DOHH2 (cell line): ENCODE data around the gene MRPL49.
A peak's percentile ranks its signal among the peaks of the same experiment; 100 is the strongest.

ENCODE experiments used
- H3F3A ChIP-seq: fragments of 200-600 bp; sonication (generic), shearing (Covaris generic); 2 replicates; pipeline ENCODE4 v1.6.0; 2016; ENCODE audit warnings: antibody characterized with exemption, mild to moderate bottlenecking; ENCODE audit not compliant: control insufficient read depth, insufficient read depth
- H3K27ac ChIP-seq: fragments of 200-600 bp; sonication (generic); 2 replicates; pipeline ENCODE4 v1.5.1; 2014; ENCODE audit warnings: low read depth, mild to moderate bottlenecking, low read length, moderate library complexity
- H3K27me3 ChIP-seq: fragments of 200-600 bp; sonication (generic); 2 replicates; pipeline ENCODE4 v1.6.1; 2014; ENCODE audit warnings: mild to moderate bottlenecking, low read length, mixed read lengths; ENCODE audit not compliant: control insufficient read depth
- H3K36me3 ChIP-seq: fragments of 200-600 bp; sonication (generic); 2 replicates; pipeline ENCODE4 v1.6.1; 2014; ENCODE audit warnings: mild to moderate bottlenecking, low read length, moderate library complexity, mixed read lengths; ENCODE audit not compliant: control insufficient read depth
- H3K4me1 ChIP-seq: fragments of 200-600 bp; sonication (generic); 2 replicates; pipeline ENCODE4 v1.6.1; 2014; ENCODE audit warnings: mild to moderate bottlenecking, low read length, mixed read lengths; ENCODE audit not compliant: control insufficient read depth
- H3K4me2 ChIP-seq: fragments of 200-600 bp; sonication (generic); 2 replicates; pipeline ENCODE4 v1.6.0; 2014; ENCODE audit warnings: mild to moderate bottlenecking, low read length, moderate library complexity
- H3K4me3 ChIP-seq: fragments of 200-600 bp; sonication (generic); 2 replicates; pipeline ENCODE4 v1.5.1; 2014; ENCODE audit warnings: mild to moderate bottlenecking, low read length, mixed read lengths
- H3K79me2 ChIP-seq: fragments of 200-600 bp; sonication (generic); 2 replicates; pipeline ENCODE4 v1.6.1; 2014; ENCODE audit warnings: mild to moderate bottlenecking, low read length, mixed read lengths; ENCODE audit not compliant: control insufficient read depth
- H3K9me2 ChIP-seq: fragments of 200-600 bp; sonication (generic); replicated peaks from 2 replicates; pipeline ENCODE4 v1.6.1; 2014; ENCODE audit warnings: mild to moderate bottlenecking, low read length, mixed read lengths; ENCODE audit not compliant: control insufficient read depth
- H3K9me3 ChIP-seq: fragments of 200-600 bp; sonication (generic); 2 replicates; pipeline ENCODE4 v1.6.1; 2014; ENCODE audit warnings: antibody characterized with exemption, low read length, mixed read lengths; ENCODE audit not compliant: control insufficient read depth, insufficient read depth
- H4K20me1 ChIP-seq: fragments of 200-600 bp; sonication (generic); 2 replicates; pipeline ENCODE4 v1.6.0; 2014; ENCODE audit warnings: low read depth, mild to moderate bottlenecking, antibody characterized with exemption, low read length, moderate library complexity; ENCODE audit not compliant: control insufficient read depth, insufficient read depth
- EZH2phosphoT487 ChIP-seq: fragments of 200-600 bp; sonication (generic); IDR thresholded peaks from 2 replicates; pipeline ENCODE4 v1.6.1; 2017; ENCODE audit warnings: borderline replicate concordance, mild to moderate bottlenecking, antibody characterized with exemption, low read length, moderate library complexity, mixed read lengths
- TF ChIP-seq, protein P1 (sequence below): fragments of 200-600 bp; sonication (generic); IDR thresholded peaks from one replicate; pipeline ENCODE4 v1.5.1; 2014; ENCODE audit warnings: antibody characterized with exemption, mild to moderate bottlenecking, low read depth, low read length; ENCODE audit not compliant: poor library complexity, severe bottlenecking

Gene MRPL49

GRCh38 chr11:65119670-65119995 lies 2.5 kb upstream of the MRPL49 start:
- TF ChIP-seq, protein P1, sequence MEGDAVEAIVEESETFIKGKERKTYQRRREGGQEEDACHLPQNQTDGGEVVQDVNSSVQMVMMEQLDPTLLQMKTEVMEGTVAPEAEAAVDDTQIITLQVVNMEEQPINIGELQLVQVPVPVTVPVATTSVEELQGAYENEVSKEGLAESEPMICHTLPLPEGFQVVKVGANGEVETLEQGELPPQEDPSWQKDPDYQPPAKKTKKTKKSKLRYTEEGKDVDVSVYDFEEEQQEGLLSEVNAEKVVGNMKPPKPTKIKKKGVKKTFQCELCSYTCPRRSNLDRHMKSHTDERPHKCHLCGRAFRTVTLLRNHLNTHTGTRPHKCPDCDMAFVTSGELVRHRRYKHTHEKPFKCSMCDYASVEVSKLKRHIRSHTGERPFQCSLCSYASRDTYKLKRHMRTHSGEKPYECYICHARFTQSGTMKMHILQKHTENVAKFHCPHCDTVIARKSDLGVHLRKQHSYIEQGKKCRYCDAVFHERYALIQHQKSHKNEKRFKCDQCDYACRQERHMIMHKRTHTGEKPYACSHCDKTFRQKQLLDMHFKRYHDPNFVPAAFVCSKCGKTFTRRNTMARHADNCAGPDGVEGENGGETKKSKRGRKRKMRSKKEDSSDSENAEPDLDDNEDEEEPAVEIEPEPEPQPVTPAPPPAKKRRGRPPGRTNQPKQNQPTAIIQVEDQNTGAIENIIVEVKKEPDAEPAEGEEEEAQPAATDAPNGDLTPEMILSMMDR = no peak
- TF ChIP-seq EZH2phosphoT487 = no peak
- H3K79me2 ChIP-seq = peaks cover 82% of the 10 kb centered on the region
- H3K36me3 ChIP-seq = peaks cover 85% of the 10 kb centered on the region
- H4K20me1 ChIP-seq = peaks cover 3% of the 10 kb centered on the region; the same call in 1 of the 2 replicates
- peaks cover 40% of the 10 kb centered on the region for H3F3A ChIP-seq
- H3K27me3 ChIP-seq = no peaks in the 10 kb centered on the region
- H3K4me2 ChIP-seq = peak overlapping the region; percentile 86
- no peaks in the 10 kb centered on the region for H3K9me2 ChIP-seq
- H3K4me1 ChIP-seq = peaks cover 70% of the 10 kb centered on the region
- H3K27ac ChIP-seq = peak overlapping the region; percentile 86
- peak overlapping the region; percentile 100; the same call in 1 of the 2 replicates for H3K4me3 ChIP-seq
- H3K9me3 ChIP-seq = no peaks in the 10 kb centered on the region

DNA sequence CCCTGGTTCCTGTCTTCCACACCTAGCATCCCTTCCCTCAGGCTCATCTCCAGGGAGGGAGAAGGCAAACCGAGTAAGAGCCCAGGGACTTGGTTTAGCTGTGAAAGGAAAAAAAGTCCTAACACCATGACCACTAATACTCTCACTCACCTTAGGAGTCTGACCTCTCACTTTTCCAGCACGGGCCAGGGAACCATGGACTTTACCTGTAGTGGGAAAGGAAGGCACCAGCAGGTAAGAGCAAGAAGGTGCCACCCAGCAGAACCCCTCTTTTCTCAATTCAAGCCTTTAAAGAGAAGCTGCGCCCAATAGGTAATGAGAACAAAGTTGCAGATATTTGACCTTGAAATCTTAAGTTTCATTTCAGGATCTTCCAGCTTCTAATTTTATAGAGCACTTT lies 1.3 kb upstream of the MRPL49 start:
- peaks cover 85% of the 10 kb centered on the region for H3K36me3 ChIP-seq
- H3K79me2 ChIP-seq = peaks cover 77% of the 10 kb centered on the region
- peaks cover 3% of the 10 kb centered on the region; the same call in 1 of the 2 replicates for H4K20me1 ChIP-seq
- H3K9me3 ChIP-seq = no peaks in the 10 kb centered on the region
- peaks cover 47% of the 10 kb centered on the region for H3F3A ChIP-seq
- peaks cover 62% of the 10 kb centered on the region for H3K4me1 ChIP-seq
- peak overlapping the region; percentile 86 for H3K27ac ChIP-seq
- peak overlapping the region; percentile 86 for H3K4me2 ChIP-seq
- H3K27me3 ChIP-seq = no peaks in the 10 kb centered on the region
- H3K9me2 ChIP-seq = no peaks in the 10 kb centered on the region
- H3K4me3 ChIP-seq = peak overlapping the region; percentile 100
- no peak for TF ChIP-seq EZH2phosphoT487
- TF ChIP-seq, protein P1 = no peak

GRCh38 chr11:65121447-65121864 lies 665 bp upstream of the MRPL49 start:
- peak overlapping the region; percentile 86 for H3K27ac ChIP-seq
- H3K4me3 ChIP-seq = peak overlapping the region; percentile 100
- H3K79me2 ChIP-seq = peaks cover 71% of the 10 kb centered on the region
- no peaks in the 10 kb centered on the region for H3K9me3 ChIP-seq
- H4K20me1 ChIP-seq = peaks cover 3% of the 10 kb centered on the region; the same call in 1 of the 2 replicates
- no peaks in the 10 kb centered on the region for H3K9me2 ChIP-seq
- no peaks in the 10 kb centered on the region for H3K27me3 ChIP-seq
- H3K36me3 ChIP-seq = peaks cover 85% of the 10 kb centered on the region
- peaks cover 56% of the 10 kb centered on the region for H3K4me1 ChIP-seq
- H3K4me2 ChIP-seq = peak overlapping the region; percentile 86
- peaks cover 50% of the 10 kb centered on the region for H3F3A ChIP-seq
- TF ChIP-seq, protein P1 = no peak
- TF ChIP-seq EZH2phosphoT487 = no peak
